Left lobe of liver (tissue), 2 donors: ENCODE measurements around the gene SLC25A21. TPM values are rescaled to one million over a fixed set of nuclear protein-coding genes. Genes with fewer than 3 reads are reported as not detected.

Experiments
- ATAC-seq: fragments of 200-7000 bp; cut with Tn5 transposase; one replicate; pipeline ENCODE4 v1.9.1; 2020; ENCODE audit warnings: mild to moderate bottlenecking, moderate library complexity
- DNase-seq: peaks from one replicate; pipeline ENCODE4 v3.0.0-alpha.2; 2020; ENCODE audit warnings: low spot score
- total RNA-seq: library from RNA; stranded (reverse); gene quantifications from one replicate; pipeline ENCODE4 v1.2.1, GENCODE V29; 2021
- donor health status: DM: no; HTN: no; CAD: no; lungs with moderate emphysema.
- donor health status: DM: no; HTN: yes; CAD: no.

The SLC25A21 gene
- total RNA-seq, 1 donor from 2014 or later: 0.25 TPM

DNA sequence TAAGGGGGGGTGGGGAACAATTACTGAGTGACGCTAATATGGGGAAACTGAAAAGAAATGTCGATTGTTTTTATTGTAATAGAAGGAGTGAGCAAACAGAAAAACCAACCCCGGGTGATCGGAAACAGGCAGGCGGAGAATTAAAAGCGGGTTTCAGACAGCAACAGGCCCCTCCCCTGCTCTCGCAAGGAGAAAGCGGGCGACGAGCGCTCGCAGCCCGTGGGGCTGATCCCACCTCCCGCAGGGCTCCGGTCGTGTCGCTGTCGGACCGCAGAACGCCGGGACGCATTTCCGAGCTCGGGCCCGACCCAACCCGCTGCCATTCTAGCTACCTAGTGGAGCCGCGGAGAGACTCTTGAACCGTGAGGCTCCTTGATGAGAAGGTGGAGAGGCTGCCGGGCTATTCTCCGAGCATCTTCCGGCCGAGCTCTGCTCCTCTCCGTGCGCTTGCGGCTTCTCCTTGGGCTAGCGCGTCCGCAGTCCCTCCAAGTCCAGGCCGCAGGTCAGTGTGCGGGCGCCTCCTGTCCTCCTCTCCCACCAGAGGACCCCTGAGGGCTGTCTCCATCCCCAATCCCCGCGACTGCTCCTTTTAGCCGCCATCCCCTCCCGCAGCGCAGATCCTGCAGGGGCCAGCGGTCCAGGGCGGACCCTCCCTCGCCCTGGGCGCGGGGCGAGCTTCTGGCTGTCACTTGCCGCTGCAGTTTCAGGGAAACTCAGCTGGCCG is 514.8 kb downstream of the SLC25A21 start:
- no peak for DNase-seq
- peak; percentile 19 for ATAC-seq

DNA sequence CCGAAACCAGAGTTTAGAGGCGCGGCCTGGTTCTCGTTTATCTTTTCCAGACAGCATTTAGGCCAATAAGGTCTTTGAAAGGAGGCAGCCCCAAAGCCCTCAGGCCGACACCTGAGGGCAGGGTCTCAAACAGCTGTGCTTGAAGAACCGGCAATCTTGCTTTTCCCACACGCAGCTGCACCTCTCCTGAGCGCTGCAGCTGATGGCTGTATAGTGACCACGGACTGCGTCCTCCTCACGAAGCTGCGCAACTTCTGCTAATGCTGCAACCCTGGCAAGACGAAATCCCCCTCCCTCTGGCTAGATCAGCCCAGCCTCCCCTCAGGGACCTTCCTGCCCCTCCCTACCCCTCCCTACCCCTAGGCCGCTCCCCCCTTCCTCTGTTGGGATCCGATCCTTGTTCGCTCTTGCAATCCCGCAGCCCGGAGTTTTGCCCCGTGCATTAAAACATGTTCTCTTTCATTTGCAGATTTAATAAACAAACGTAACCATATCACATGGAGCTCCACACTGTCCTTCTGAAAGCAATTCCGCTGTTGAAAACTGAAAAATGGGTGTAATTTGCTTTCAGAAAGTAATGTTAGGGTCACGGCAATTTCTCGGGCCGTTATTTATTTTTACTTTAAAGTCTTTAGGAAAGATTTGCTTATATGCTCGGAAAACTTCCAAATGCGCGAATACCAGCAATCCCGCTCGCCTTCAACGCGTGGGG is 515.6 kb downstream of the SLC25A21 start:
- DNase-seq: no peak
- ATAC-seq: no peak

DNA sequence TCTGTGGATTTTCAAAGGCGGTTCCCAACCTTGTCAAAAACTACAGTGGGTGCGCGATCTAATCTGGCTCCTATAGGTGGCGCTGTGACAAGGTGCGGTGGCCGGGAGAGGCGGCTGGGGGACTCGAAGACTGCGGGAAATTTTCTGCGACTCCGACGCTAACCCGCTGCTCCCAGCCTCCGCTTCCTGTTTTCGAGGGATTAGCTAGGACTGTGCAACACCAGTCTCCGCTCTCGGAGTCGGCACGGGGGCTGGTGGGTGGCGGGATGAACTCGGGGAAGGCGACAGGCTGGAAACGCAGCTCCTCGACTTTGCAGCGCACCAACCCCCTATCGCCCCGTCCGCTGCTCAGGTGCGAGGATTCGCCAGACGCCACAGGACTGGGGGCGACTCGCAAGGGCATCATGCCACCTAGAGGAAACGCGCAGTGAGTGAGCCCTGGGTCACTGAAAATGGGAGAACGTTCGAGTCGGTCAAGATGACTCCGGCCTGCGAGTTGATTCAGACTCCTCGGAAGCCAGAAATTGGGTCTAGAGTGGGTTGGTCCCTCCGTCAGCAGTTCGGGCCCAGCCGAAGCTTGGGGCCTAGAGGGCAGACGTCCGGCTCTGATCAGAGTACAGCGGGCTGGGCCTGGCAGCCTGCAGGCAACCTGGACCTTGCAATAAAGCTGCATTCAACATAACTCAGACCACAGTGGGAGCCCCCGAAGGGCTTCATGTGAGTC is 516.3 kb downstream of the SLC25A21 start:
- ATAC-seq: peak; percentile 30
- no peak for DNase-seq

DNA sequence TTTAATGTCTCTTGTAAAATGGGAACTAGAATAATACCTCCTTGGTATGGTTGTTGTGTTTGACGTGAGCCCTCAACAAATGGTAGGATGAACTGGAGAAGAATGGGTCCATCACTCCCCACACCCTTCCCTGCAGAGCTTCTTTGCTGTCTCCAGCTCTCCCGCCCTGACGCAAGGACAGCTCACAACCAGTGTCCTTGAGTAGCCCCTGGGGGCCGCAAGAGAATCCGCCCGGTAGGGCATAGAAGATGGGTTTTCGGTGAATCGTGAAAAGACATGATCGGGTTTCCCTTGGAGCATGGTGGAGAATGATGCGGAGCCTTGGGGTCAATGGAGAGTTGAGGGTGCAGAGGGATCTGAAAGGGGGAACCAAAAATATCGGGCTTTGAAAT is 516.8 kb downstream of the SLC25A21 start:
- DNase-seq: no peak
- ATAC-seq: no peak

DNA sequence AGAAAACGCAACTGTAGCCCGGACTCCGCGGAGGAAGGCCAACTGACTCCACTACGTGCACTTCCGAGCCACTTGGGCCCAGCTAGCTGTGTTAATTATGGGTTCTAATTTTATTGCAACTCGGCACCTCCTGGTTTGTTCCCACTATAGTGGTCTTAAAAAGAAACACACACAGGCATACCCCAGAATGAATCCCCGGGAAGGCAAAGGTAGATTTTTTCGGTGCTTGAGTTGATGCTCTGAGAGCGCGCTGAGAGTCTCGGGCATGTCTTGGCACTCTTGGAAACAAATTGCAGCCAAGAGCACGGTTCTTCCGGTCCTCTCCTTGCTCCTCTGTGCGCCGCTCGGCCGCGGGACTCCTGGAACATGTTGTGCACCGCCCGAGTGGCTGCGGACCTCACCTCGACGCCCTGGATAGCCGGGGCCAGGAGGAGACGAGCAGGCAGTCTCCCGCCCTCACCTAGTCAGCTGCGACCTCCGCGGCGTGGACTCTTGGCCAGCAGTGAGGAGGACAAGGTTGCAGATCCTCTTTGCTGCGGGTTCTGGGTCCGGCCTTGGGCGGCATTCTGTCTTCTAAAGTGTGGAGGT is 517.5 kb downstream of the SLC25A21 start:
- ATAC-seq (no peak), DNase-seq (no peak)

DNA sequence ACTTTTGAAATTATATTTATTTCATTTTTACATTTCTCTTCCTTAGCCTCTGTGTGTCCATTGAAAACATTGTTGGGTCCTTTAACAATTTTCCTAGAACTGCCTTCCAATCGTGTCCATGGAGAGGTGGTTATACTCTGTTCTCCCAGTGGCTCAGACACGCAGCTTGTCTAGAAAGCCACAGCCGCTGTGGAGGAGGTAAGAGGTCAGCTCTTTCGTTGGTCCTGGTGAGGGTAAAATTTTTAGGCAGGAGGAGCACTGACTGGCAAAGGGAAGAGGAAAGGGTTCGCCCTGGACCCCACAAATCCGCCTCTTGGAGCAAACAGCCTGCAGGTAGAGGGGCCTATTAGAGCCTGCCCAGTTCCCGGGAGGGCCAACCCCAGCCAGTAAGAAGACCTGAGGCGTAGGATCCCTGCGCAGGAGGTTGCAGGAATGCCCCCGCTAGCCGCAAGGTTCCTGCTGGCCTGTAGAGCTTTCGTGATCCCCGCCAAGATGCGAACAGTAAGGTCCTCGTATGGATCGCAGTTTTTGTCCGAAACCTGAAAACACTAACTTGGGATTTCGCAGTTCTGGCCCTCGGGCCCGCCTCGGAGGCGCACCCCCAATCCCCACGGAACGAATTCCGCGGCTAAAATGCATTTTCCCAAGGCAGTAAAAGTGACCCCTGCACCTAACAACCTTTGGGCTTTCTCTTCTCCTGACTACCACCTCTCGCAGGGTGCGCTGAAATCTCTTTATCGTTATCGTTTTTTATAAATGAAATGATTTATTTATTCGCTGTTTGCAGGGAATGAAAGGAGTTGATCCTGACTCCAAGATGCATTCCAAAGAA is 518.2 kb downstream of the SLC25A21 start:
- no peak for DNase-seq
- ATAC-seq: no peak

DNA sequence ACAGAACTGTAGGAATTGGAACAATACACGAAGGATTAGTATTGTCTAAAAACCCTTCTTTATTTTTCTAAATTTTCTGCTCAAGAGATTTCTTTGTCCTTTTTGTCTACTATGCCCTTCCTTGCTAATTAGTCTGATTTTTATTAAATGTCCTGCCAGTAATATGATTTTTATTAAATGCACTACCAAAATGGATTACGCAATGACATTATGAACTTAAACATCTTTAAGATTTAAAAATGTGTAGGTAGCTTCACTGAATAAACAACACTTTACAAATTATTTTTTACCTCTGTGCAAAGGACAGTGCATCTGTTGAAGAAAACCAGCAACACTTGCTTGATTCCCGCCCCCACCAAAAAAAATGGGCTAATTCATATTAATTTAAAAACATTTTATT is 519.0 kb downstream of the SLC25A21 start:
- no peak for ATAC-seq
- DNase-seq: no peak

DNA sequence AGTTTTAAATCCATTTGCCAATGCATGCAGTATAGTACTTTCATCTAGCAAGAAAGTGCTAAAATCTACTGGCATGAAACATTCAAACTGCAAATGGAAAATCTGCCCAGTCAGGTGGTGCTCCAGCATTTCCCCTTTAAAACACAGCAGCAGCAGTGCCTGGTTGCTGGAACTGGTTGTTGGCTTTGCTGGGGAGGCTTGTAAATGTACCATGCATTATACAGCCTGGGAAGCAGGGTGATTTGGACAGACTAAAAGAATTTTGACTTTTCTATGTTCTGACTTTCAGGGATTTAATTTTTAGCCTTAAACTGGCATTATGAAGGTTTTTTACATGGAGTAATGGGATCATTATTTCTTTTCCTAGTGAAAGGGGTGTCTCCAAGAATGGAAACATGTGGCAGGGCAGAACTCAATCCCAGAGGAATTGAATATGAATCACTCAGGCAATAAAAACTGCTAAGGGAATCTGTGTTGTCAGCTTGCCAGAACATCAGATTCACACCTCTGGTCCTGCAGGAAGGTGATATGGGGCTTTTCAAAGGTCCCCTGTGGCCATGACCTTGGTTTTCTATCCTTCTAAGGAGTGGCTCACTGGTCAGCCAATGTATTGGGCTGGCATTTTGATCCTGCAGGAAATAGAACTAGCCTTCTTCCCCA is 519.7 kb downstream of the SLC25A21 start:
- ATAC-seq (no peak), DNase-seq (no peak)

DNA sequence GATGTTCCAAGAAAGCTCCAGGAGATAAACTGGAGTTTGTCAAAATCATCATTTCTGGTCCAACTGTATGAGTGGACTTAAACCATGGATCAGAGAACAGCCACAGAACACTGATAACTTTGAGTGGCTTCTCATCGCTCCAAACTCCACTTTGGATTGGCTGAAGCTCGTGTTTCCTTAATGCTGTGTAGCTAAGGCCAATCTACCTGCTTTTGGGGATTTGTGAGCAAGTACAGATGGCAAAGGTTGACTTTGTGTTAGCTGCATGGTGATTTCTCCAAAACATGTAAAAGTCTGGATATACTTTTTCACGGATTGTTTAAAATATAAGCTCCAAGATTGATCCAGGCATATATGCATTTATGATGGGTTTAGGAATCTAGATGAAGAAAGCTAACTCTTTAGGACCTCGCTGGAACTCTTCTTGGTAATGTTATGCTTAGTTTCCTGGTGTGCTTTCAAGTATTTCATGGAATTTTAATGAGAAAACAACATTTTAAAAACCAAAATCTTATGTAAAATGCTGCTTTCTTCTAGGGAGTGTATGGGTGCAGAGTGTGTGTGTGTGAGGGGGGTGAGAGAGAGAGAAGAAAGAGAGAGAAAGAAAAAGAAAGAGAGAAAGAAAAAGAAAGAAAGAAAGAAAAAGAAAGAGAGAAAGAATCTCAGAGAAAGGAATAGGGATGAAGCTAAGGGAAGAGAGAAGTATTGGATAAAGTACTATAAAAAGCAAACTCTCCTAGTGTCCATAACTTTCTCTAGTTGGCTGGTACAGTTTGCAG is 522.3 kb downstream of the SLC25A21 start:
- ATAC-seq: no peak

DNA sequence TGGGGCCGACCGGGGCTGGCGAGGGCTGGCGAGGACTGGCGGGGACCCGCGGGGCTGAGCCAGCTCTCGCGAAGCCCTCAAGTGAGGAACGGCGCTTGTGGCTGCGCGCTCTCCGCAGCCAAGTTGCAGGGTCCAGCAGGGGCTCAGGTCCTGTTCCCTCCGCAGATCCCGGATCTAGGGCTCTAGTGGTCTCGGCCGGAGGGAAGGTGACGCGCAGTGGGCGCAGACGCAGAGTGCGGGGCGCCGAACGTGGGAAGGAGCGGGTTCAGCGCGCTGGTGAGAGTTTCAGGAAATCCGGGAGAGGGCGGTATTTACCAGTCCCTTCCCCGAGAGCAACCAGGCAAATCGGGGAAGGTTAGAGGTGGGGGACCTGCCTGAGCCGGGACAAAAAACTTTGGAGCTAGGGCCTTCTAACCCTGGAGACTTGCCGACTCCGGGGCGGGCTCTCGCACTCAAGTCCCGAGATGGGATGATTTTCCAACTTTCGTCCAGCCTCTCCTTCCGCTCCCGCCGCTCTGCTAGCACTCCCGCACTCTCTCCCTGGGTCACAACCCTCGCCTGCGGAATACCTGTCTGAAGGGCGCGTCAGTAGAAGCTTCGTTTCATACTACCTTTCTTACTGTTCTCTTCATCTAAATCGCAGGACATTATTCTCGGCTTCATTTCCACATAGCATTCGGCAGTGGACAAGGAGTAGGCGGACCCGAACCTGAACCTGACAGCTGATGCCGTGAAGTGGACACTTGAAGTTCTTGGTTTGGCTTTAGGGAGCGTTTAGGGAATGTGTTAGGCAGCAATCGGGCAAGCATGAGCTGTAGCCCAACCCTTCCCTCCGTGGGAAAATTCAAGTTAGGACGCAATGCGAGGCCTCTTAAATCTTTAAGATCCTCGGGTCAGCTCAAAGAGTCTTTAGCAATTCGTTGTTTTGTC is 524.3 kb downstream of the SLC25A21 start:
- no peak for DNase-seq
- peak; percentile 92 for ATAC-seq

More for the DNA sequence above, 522.3 kb downstream of the SLC25A21 start:
- DNase-seq: no peak

DNA sequence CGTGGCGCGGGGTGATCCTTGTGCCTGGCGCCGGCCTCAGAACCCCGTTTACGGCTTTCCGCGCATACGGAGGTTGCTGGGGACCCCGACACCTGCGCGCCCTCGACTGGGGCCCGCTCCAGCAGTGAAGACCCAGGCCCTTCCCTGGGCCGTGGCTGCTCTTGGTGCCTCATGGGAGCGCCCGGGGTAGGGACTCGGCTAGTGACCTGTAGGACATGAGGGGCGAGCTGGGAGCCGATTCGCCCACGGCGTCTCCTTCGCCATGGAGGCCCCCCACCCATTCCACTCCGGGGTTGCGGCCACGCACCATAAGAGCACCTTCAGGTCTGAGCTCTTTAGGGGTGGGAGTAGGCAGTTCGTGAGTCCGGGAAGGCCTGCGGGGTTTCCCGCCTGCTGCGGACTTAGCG is 525.0 kb downstream of the SLC25A21 start:
- peak; percentile 14 for ATAC-seq
- DNase-seq: no peak

DNA sequence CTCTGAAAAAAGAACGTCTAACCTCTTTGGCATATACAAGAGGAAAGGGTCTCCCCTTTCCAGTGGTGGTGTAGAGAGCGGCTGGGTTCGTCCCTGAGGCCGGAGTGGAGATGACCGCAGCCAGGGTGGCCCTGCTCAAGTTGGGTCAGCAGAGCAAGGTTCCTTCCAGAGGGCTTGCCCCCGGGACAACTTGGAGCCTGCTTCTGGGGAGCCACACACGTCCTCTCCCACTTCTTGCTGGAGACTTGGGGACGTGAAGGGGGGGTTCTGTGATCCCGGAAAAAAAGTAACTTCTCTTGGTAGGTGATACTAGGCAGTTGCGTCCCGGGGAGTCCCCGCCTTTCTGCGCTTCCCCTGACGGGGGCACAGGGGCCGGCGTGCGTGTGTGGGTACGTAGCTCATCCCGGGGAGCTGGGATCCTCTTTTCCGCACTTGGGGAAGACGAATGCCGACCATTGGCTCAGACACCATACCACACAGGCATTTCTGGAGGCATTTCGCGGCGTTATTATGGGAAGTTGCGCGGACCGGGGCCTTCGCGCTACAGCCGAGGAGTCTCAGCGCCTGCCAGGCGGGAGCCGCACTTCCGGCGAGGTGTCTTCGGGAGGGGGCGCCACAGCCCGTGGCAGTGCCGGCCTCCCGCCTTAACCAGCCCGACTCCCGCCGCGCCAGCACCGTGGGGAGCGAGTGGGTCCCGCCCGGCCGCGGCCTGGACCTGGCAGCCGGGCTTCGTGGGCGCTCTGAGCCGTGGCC is 525.6 kb downstream of the SLC25A21 start:
- no peak for DNase-seq
- ATAC-seq: peak; percentile 40

DNA sequence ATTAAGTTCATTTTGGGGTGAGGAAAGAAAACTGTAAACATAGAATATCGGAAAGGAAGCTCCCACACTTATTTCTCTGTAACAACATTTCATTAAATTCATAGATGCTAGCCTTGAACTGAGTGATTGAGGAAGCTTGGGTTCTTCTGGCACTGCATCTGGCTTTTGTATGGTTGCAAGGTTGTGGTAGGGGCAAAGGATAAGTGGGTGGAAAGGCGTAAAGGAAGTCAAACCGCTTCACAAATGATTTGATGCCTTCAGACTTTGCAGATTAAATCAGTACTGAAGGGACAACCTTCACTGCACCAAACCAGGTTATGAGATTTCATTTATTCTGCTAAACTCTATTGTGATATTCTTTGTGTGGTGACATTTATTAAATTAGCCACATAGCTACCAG is 538.8 kb downstream of the SLC25A21 start:
- ATAC-seq (no peak), DNase-seq (no peak)
